Type B pancreatic cell (in vitro differentiated cells): ENCODE measurements around the gene KIF1A. TPM values are rescaled to one million over a fixed set of nuclear protein-coding genes. Genes with fewer than 3 reads are reported as not detected.

Source experiments
- DNase-seq: peaks from one replicate; pipeline ENCODE4 v3.0.0; 2021; ENCODE audit warnings: mixed read lengths; ENCODE audit not compliant: unreplicated experiment; ENCODE audit errors: extremely low spot score
- H3K27ac Mint-ChIP-seq: 2 replicates; pipeline ENCODE4 v1.8.0; 2021; ENCODE audit warnings: mild to moderate bottlenecking, mixed read lengths
- H3K27me3 Mint-ChIP-seq: 2 replicates; pipeline ENCODE4 v1.8.0; 2021; ENCODE audit warnings: mixed read lengths
- H3K36me3 Mint-ChIP-seq: 2 replicates; pipeline ENCODE4 v1.8.0; 2021; ENCODE audit warnings: mixed read lengths
- H3K4me1 Mint-ChIP-seq: one replicate; pipeline ENCODE4 v1.8.0; 2021; ENCODE audit warnings: mixed read lengths; ENCODE audit not compliant: unreplicated experiment
- H3K4me3 Mint-ChIP-seq: 2 replicates; pipeline ENCODE4 v1.8.0; 2021; ENCODE audit warnings: mild to moderate bottlenecking, mixed read lengths
- H3K9me3 Mint-ChIP-seq: 2 replicates; pipeline ENCODE4 v1.8.0; 2021; ENCODE audit warnings: mixed read lengths
- total RNA-seq: library from RNA; stranded (reverse); gene quantifications from 2 replicates; pipeline ENCODE4 v1.2.1, GENCODE V29; 2021; ENCODE audit warnings: low replicate concordance
- TF ChIP-seq, protein P1 (sequence below): fragments of 200-600 bp; sonication (generic); conservative IDR thresholded peaks from 2 replicates; pipeline ENCODE4 v1.5.0; 2021; ENCODE audit warnings: antibody characterized with exemption, mild to moderate bottlenecking

Gene KIF1A
- total RNA-seq, 1 donor from 2014 or later = 78.4 TPM

DNA sequence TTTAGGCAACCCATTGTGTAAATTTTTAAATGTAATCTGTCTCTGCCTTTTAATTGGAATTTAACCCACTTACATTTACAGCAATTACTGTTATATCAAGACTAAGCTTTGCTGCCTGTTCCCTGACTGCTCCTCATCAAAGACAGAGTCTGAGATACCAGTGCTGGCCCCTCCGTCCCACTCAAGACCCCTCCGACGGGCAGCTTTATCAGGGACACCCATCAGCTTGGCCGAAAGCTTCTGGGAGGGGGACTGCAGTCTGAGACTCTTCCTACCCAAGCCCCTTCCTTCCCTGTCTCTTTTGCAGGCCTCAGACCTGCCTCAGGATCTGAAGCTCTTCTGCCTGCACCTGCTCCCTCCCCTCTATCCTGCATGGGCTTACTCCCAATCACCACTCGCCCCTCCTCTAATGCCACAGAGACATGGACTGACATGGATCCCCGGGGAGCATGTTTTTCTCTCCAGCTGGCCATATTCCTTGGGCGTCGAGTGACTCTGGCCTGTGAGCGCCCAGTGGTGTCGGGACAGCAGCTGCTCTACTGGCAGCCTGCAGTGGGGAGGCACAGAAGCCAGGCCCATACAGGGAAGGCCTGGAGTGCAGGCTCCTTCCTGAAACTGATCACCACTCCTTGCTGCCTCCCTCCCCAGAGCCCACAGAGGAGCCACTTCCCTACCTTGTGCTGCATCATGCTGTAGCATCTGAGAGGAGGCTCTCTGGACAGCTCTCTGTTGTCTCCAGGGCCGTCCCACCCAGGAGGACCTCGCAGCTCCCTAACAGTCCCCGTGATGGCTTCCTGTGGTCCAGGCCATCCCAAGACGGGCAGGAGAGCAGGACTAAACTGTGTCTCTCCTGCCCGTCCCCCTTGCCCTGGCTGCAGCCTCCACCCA, 3.7 kb upstream of the KIF1A start:
- no peaks in the 10 kb centered on the region for H3K36me3 Mint-ChIP-seq
- peaks cover 5% of the 10 kb centered on the region for H3K4me1 Mint-ChIP-seq
- no peak overlapping the region for H3K27ac Mint-ChIP-seq
- no peak overlapping the region for H3K4me3 Mint-ChIP-seq
- TF ChIP-seq, protein P1, sequence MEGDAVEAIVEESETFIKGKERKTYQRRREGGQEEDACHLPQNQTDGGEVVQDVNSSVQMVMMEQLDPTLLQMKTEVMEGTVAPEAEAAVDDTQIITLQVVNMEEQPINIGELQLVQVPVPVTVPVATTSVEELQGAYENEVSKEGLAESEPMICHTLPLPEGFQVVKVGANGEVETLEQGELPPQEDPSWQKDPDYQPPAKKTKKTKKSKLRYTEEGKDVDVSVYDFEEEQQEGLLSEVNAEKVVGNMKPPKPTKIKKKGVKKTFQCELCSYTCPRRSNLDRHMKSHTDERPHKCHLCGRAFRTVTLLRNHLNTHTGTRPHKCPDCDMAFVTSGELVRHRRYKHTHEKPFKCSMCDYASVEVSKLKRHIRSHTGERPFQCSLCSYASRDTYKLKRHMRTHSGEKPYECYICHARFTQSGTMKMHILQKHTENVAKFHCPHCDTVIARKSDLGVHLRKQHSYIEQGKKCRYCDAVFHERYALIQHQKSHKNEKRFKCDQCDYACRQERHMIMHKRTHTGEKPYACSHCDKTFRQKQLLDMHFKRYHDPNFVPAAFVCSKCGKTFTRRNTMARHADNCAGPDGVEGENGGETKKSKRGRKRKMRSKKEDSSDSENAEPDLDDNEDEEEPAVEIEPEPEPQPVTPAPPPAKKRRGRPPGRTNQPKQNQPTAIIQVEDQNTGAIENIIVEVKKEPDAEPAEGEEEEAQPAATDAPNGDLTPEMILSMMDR = no peak
- peaks cover 74% of the 10 kb centered on the region for H3K27me3 Mint-ChIP-seq
- no peaks in the 10 kb centered on the region for H3K9me3 Mint-ChIP-seq
- DNase-seq = no peak

DNA sequence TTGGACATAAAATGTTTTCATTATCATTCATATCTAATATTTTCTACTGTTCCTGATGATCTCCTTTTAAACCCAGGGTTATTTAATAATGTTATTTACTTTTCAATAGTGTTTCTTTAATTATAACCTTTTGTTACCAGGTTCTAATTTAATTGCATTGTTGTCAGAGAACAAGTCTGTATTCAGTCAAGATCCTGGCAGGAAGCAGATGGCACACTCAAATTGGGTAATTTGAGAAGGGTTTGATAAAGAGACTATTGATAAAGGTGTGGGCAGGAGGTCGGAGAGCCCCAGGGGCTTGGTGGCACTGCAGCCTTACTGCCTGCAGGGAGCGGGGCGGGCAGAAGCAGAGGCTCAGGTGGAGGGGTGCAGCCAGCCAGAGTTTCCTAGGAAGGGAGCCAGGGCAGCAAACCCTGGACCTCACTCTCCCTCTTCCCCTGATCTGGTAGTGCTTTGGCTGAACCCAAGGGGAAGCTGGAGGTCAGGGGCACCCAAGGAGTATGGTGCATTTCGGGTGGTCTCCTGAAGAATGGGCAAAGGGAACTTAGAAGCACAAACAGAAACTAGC, 2.3 kb upstream of the KIF1A start:
- H3K4me1 Mint-ChIP-seq = peaks cover 5% of the 10 kb centered on the region
- no peak for DNase-seq
- TF ChIP-seq, protein P1 = no peak
- H3K9me3 Mint-ChIP-seq = no peaks in the 10 kb centered on the region
- no peaks in the 10 kb centered on the region for H3K36me3 Mint-ChIP-seq
- no peak overlapping the region for H3K27ac Mint-ChIP-seq
- H3K27me3 Mint-ChIP-seq = peaks cover 68% of the 10 kb centered on the region
- peak overlapping the region; percentile 65 for H3K4me3 Mint-ChIP-seq

DNA sequence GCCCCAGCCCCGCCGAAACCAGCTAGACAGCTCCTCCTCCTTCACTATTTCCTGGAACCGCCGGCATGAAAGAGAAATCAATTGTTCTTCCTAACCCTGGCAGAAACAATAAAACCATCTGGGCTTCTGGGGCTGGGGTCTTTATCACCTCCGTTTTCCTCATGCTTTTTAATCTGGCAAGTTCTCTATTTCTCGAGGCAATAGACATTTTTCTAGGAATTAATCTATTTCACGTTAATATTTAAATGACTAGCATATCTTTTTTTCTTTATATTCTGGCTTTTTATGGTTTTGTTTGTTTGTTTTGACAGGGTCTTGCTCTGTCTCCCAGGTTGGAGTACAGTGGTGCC, 1.4 kb upstream of the KIF1A start:
- DNase-seq = no peak
- Mint-ChIP-seq H3K4me1 (peaks cover 5% of the 10 kb centered on the region), H3K9me3 (no peaks in the 10 kb centered on the region), H3K36me3 (no peaks in the 10 kb centered on the region), H3K27me3 (peaks cover 59% of the 10 kb centered on the region), H3K27ac (peak overlapping the region; percentile 80), H3K4me3 (peak overlapping the region; percentile 65)
- TF ChIP-seq, protein P1 = no peak

DNA sequence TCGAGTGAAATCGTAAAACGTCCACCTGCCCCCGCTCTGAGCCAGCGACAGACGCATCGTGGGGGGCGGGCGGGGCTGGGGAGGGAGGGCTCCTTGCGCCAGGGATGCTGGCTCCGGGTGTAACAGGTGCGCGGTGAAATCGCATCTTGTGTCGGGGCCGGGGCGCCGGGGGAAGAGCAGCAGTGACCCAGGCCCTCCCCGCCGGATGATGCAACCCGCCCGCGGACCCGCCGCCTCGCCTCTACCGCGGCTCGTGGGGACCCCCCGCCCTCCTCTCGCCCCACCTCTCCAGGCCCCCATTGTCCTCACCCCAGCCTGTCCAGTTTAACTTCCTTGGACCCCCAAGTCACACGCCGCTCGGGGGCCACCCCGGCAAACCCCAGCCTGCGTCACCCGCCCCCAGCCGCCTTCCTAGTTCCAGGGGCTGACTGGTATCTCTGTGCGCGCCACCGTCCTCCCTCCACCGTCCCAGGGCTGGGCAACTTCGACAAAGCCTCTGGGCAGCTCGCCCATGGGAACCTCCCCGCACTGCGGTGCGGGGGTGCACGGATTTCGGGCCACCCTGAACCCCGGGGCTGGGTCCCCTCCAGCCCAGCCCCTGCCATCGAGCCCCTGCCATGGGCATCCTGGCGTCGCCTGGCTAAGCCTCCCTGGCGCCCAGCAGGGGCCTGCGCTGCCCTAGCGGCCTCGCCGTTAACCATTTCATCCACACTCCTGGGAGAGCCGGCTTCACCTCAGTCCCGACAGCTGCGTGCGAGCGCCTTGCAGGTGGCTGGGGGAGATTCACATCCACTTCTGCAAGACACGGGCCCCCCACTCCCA, 799 bp upstream of the KIF1A start:
- peaks cover 6% of the 10 kb centered on the region for H3K36me3 Mint-ChIP-seq
- H3K27me3 Mint-ChIP-seq = peaks cover 59% of the 10 kb centered on the region
- H3K4me1 Mint-ChIP-seq = peaks cover 5% of the 10 kb centered on the region
- DNase-seq = no peak
- no peaks in the 10 kb centered on the region for H3K9me3 Mint-ChIP-seq
- peak overlapping the region; percentile 65 for H3K4me3 Mint-ChIP-seq
- TF ChIP-seq, protein P1 = peak; percentile 45
- H3K27ac Mint-ChIP-seq = peak overlapping the region; percentile 80

DNA sequence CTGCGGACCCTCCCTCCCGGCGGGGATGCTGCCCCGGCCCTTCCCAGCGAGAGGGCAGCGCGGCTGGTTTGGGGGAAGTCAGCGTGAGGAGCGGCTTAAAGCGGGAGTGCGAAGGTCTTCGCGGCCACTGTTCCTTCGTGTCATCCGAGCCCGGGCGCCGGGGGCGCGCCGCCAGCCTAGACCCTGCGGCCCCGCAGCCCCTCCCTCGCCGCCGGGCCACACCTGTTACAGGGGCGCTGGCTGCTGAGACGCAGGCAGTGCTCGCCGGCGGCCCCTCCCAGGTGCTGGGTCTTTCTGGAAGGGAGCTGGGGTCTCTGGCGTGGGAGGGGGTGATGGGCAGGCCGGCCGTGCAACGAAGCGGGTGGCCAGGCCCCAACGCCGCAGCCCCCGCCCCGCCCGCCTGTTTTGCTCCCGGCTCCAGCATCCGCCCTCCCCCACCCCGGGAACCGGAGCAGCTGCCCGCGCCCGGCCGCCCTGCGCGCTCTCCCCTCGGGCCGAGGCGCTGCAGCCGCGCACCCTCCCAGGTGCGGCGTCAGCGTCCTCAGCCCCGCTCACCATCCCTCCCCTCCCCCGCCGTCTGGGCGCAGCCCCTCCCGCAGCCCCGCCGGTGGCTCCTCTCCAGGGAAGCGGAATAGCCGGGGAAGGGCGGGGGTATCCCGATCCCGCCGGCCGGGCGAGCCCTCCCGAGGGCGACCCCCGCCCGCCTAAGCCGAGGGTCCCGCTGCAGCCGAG, 727 bp downstream of the KIF1A start:
- peaks cover 8% of the 10 kb centered on the region for H3K36me3 Mint-ChIP-seq

More for the DNA sequence above, 727 bp downstream of the KIF1A start:
- peaks cover 5% of the 10 kb centered on the region for H3K4me1 Mint-ChIP-seq
- peaks cover 2% of the 10 kb centered on the region for H3K9me3 Mint-ChIP-seq
- H3K4me3 Mint-ChIP-seq = peak overlapping the region; percentile 78
- TF ChIP-seq, protein P1 = no peak
- peaks cover 45% of the 10 kb centered on the region for H3K27me3 Mint-ChIP-seq
- peak; percentile 69 for DNase-seq
- H3K27ac Mint-ChIP-seq = no peak overlapping the region
